Measurements from ENCODE around the gene SNX8. TPM values are rescaled to one million over a fixed set of nuclear protein-coding genes. Genes with fewer than 3 reads are reported as not detected.

SNX8 gene
- total and polyA plus RNA-seq, 2 of the 8 experiments (the other 6 are each of a cell fraction or from before 2014, with no cell fraction given) = 46.2 to 70.8 TPM

DNA sequence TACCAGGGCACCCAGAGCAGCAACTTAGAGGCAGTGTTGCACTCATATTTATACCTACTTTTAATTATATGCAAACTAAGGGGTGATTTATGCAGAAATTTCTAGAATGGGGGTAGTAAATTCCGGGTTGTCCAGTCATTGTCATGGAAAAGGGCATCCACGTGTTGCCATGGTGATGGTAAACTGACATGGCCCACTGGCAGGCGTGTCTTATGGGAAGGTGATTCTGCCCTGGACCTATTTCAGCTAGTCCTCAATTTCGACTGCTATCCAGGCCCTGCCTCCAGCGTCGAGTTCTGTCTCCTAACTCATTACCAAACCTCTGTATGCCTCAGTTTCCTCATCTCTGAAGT is 12.8 kb downstream of the SNX8 start (continued):
- TF ChIP-seq, protein P1, sequence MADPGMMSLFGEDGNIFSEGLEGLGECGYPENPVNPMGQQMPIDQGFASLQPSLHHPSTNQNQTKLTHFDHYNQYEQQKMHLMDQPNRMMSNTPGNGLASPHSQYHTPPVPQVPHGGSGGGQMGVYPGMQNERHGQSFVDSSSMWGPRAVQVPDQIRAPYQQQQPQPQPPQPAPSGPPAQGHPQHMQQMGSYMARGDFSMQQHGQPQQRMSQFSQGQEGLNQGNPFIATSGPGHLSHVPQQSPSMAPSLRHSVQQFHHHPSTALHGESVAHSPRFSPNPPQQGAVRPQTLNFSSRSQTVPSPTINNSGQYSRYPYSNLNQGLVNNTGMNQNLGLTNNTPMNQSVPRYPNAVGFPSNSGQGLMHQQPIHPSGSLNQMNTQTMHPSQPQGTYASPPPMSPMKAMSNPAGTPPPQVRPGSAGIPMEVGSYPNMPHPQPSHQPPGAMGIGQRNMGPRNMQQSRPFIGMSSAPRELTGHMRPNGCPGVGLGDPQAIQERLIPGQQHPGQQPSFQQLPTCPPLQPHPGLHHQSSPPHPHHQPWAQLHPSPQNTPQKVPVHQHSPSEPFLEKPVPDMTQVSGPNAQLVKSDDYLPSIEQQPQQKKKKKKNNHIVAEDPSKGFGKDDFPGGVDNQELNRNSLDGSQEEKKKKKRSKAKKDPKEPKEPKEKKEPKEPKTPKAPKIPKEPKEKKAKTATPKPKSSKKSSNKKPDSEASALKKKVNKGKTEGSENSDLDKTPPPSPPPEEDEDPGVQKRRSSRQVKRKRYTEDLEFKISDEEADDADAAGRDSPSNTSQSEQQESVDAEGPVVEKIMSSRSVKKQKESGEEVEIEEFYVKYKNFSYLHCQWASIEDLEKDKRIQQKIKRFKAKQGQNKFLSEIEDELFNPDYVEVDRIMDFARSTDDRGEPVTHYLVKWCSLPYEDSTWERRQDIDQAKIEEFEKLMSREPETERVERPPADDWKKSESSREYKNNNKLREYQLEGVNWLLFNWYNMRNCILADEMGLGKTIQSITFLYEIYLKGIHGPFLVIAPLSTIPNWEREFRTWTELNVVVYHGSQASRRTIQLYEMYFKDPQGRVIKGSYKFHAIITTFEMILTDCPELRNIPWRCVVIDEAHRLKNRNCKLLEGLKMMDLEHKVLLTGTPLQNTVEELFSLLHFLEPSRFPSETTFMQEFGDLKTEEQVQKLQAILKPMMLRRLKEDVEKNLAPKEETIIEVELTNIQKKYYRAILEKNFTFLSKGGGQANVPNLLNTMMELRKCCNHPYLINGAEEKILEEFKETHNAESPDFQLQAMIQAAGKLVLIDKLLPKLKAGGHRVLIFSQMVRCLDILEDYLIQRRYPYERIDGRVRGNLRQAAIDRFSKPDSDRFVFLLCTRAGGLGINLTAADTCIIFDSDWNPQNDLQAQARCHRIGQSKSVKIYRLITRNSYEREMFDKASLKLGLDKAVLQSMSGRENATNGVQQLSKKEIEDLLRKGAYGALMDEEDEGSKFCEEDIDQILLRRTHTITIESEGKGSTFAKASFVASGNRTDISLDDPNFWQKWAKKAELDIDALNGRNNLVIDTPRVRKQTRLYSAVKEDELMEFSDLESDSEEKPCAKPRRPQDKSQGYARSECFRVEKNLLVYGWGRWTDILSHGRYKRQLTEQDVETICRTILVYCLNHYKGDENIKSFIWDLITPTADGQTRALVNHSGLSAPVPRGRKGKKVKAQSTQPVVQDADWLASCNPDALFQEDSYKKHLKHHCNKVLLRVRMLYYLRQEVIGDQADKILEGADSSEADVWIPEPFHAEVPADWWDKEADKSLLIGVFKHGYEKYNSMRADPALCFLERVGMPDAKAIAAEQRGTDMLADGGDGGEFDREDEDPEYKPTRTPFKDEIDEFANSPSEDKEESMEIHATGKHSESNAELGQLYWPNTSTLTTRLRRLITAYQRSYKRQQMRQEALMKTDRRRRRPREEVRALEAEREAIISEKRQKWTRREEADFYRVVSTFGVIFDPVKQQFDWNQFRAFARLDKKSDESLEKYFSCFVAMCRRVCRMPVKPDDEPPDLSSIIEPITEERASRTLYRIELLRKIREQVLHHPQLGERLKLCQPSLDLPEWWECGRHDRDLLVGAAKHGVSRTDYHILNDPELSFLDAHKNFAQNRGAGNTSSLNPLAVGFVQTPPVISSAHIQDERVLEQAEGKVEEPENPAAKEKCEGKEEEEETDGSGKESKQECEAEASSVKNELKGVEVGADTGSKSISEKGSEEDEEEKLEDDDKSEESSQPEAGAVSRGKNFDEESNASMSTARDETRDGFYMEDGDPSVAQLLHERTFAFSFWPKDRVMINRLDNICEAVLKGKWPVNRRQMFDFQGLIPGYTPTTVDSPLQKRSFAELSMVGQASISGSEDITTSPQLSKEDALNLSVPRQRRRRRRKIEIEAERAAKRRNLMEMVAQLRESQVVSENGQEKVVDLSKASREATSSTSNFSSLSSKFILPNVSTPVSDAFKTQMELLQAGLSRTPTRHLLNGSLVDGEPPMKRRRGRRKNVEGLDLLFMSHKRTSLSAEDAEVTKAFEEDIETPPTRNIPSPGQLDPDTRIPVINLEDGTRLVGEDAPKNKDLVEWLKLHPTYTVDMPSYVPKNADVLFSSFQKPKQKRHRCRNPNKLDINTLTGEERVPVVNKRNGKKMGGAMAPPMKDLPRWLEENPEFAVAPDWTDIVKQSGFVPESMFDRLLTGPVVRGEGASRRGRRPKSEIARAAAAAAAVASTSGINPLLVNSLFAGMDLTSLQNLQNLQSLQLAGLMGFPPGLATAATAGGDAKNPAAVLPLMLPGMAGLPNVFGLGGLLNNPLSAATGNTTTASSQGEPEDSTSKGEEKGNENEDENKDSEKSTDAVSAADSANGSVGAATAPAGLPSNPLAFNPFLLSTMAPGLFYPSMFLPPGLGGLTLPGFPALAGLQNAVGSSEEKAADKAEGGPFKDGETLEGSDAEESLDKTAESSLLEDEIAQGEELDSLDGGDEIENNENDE (IDR thresholded peaks at IDR 0.05; ENCODE audit: insufficient replicate concordance, low read length) = peak; percentile 5
- TF ChIP-seq POU5F1 (IDR thresholded peaks at IDR 0.05; ENCODE audit: low read depth, low read length) = peak; percentile 87
- no peak for TF ChIP-seq YY1 (IDR thresholded peaks at IDR 0.05; ENCODE audit: low read depth, low read length)
- TF ChIP-seq CHD2 (IDR thresholded peaks at IDR 0.05; ENCODE audit: low read length) = no peak
- TF ChIP-seq SP2 (IDR thresholded peaks at IDR 0.05; ENCODE audit: low read length) = no peak
- no peak for TF ChIP-seq SRF (IDR thresholded peaks at IDR 0.05; ENCODE audit: low read depth, low read length)
- TF ChIP-seq EP300 (IDR thresholded peaks at IDR 0.05; ENCODE audit: borderline replicate concordance in 1 of 2, low read depth in 2 of 2, low read length in 2 of 2) = peak in 1 of 2 experiments; percentile 78; a peak in 1 of 3 replicates
- no peak for TF ChIP-seq BRCA1 (IDR thresholded peaks at IDR 0.05; ENCODE audit: low read depth, low read length)
- no peak for TF ChIP-seq CBX8 (IDR thresholded peaks at IDR 0.05; ENCODE audit: borderline replicate concordance, low read depth, low read length)
- no peak for TF ChIP-seq CEBPB (IDR thresholded peaks at IDR 0.05; ENCODE audit: low read depth, low read length)
- TF ChIP-seq MAX (IDR thresholded peaks at IDR 0.05) = no peak
- no peak for TF ChIP-seq NANOG (IDR thresholded peaks at IDR 0.05; ENCODE audit: insufficient read depth, low read depth, low read length, poor library complexity, severe bottlenecking)
- TF ChIP-seq POLR2A (IDR thresholded peaks at IDR 0.05; ENCODE audit: control extremely low read depth in 1 of 2, low read depth in 2 of 2, low read length in 2 of 2) = no peak
